GM12878 (cell line): ENCODE data around the gene CEP135. TPM values are rescaled to one million over a fixed set of nuclear protein-coding genes. Genes with fewer than 3 reads are reported as not detected.

ENCODE experiments used
- ATAC-seq: fragments of 200-7000 bp; cut with Tn5 transposase; 3 replicates; pipeline ENCODE4 v1.9.1; 2020; ENCODE audit warnings: mild to moderate bottlenecking, moderate library complexity
- BruUV-seq: library from RNA; stranded (reverse); fragments of 400-500 nt; replicated peaks from 2 replicates; lab custom pipeline; 2021; lab: Mats Ljungman, UMichigan
- CTCF ChIA-PET: fragments of 300-600 bp; sonication (Branson Sonifier 250); formaldehyde crosslinking; extraction: SDS; loops from one replicate; lab custom pipeline; 2021; ENCODE audit warnings: inconsistent platforms; lab: Yijun Ruan, JAX
- POLR2A ChIA-PET: fragments of 350-600 bp; formaldehyde crosslinking; extraction: SDS; loops from one replicate; lab custom pipeline; 2021; ENCODE audit warnings: inconsistent platforms; lab: Charles Lee
- RAD21 ChIA-PET: fragments of 300-600 bp; sonication (Branson Sonifier 250); formaldehyde crosslinking; loops from one replicate; lab custom pipeline; 2023; ENCODE audit warnings: antibody characterized with exemption; ENCODE audit not compliant: unreplicated experiment; lab: Charles Lee
- SMC1A ChIA-PET: fragments of 300-600 bp; sonication (Branson Sonifier 250); formaldehyde crosslinking; loops from one replicate; lab custom pipeline; 2023; ENCODE audit not compliant: unreplicated experiment, uncharacterized antibody; lab: Charles Lee
- DNase-seq: peaks from one replicate; pipeline ENCODE4 v3.0.0-alpha.2; 2011; ENCODE audit warnings: low read depth, low spot score
- FAIRE-seq: peaks from 3 replicates; lab custom pipeline; 2011; peaks lifted over from hg19 to GRCh38; lab: Jason Lieb, UNC
- H2AFZ ChIP-seq: 2 replicates; pipeline ENCODE4 v1.6.0; 2011; ENCODE audit warnings: low read depth, low read length, control low read depth; ENCODE audit not compliant: control insufficient read depth
- H3K27ac ChIP-seq: 2 replicates; pipeline ENCODE4 v1.5.1; 2011; ENCODE audit warnings: control low read depth; ENCODE audit not compliant: control insufficient read depth, insufficient read depth
- H3K27me3 ChIP-seq, 2 experiments: replicated peaks in 1 of 2; 2 replicates each; pipeline versions ENCODE4 v1.6.0 to v1.6.1; 2011; ENCODE audit warnings: low read length in 1 of 2; ENCODE audit not compliant: control insufficient read depth in 2 of 2, insufficient read depth in 2 of 2
- H3K36me3 ChIP-seq, 2 experiments: 2 replicates each; pipeline ENCODE4 v1.5.1; 2011; ENCODE audit warnings: low read length in 1 of 2; ENCODE audit not compliant: control insufficient read depth in 2 of 2, insufficient read depth in 2 of 2
- H3K4me1 ChIP-seq: 2 replicates; pipeline ENCODE4 v1.6.1; 2011; ENCODE audit warnings: mild to moderate bottlenecking, low read length, moderate library complexity, mixed read lengths; ENCODE audit not compliant: control insufficient read depth, insufficient read depth
- H3K4me2 ChIP-seq: 2 replicates; pipeline ENCODE4 v1.6.0; 2011; ENCODE audit warnings: control low read depth; ENCODE audit not compliant: control insufficient read depth, insufficient read depth
- H3K4me3 ChIP-seq: fragments of 200-600 bp; sonication (generic); 2 replicates; pipeline ENCODE4 v1.5.1; 2016
- H3K79me2 ChIP-seq: 2 replicates; pipeline ENCODE4 v1.6.0; 2011; ENCODE audit warnings: low read length; ENCODE audit not compliant: control insufficient read depth, insufficient read depth
- H3K9ac ChIP-seq: 2 replicates; pipeline ENCODE4 v1.8.0; 2011; ENCODE audit warnings: low read length, control low read depth, mixed read lengths; ENCODE audit not compliant: control insufficient read depth, insufficient read depth
- H3K9me3 ChIP-seq: replicated peaks from 3 replicates; pipeline ENCODE4 v1.5.1; 2011; ENCODE audit warnings: mild to moderate bottlenecking, low read length; ENCODE audit not compliant: control insufficient read depth, insufficient read depth
- H4K20me1 ChIP-seq: 2 replicates; pipeline ENCODE4 v1.6.0; 2011; ENCODE audit not compliant: control insufficient read depth, insufficient read depth
- ATF3 ChIP-seq: IDR thresholded peaks from 2 replicates; pipeline ENCODE4 v1.6.1; 2011; ENCODE audit warnings: low read depth, mild to moderate bottlenecking, low read length, moderate library complexity, borderline replicate concordance; ENCODE audit errors: extremely low read depth
- BCLAF1 ChIP-seq: fragments of 450-650 bp; IDR thresholded peaks from 2 replicates; pipeline ENCODE4 v1.6.1; 2017; ENCODE audit warnings: antibody characterized with exemption, mild to moderate bottlenecking, moderate library complexity
- IRF4 ChIP-seq: IDR thresholded peaks from 2 replicates; pipeline ENCODE4 v1.6.1; 2011; ENCODE audit warnings: low read depth, low read length
- KAT2A ChIP-seq: conservative IDR thresholded peaks from 2 replicates; pipeline ENCODE4 v1.6.1; 2011; ENCODE audit warnings: low read depth, low read length; ENCODE audit not compliant: control insufficient read depth
- POLR2A ChIP-seq: IDR thresholded peaks from 2 replicates; pipeline ENCODE4 v1.6.1; 2011; ENCODE audit warnings: low read depth, mild to moderate bottlenecking, low read length
- RCOR1 ChIP-seq: conservative IDR thresholded peaks from 2 replicates; pipeline ENCODE4 v1.6.1; 2012; ENCODE audit warnings: low read depth, low read length, improper control_type of control experiment
- RELA ChIP-seq: fragments of 450-650 bp; IDR thresholded peaks from 2 replicates; pipeline ENCODE4 v1.8.0; 2014; ENCODE audit warnings: borderline replicate concordance; ENCODE audit not compliant: partially characterized antibody
- REST ChIP-seq: IDR thresholded peaks from 2 replicates; pipeline ENCODE4 v1.6.1; 2012; ENCODE audit warnings: mild to moderate bottlenecking, low read depth, low read length
- STAT3 ChIP-seq: IDR thresholded peaks from 2 replicates; pipeline ENCODE4 v1.6.1; 2011; ENCODE audit warnings: low read depth, low read length, improper control_type of control experiment
- TBL1XR1 ChIP-seq: IDR thresholded peaks from 2 replicates; pipeline ENCODE4 v1.6.1; 2012; ENCODE audit warnings: low read depth, low read length, improper control_type of control experiment
- TCF12 ChIP-seq: IDR thresholded peaks from 2 replicates; pipeline ENCODE4 v1.6.1; 2011; ENCODE audit warnings: low read depth, mild to moderate bottlenecking, low read length
- ZNF274 ChIP-seq: IDR thresholded peaks from one replicate; pipeline ENCODE4 v1.8.0; 2011; ENCODE audit not compliant: insufficient read length, insufficient read depth
- WGBS: methylation state at CpG from one replicate; pipeline ENCODE4 v1.1.6; 2016; ENCODE audit warnings: low lambda C conversion rate; ENCODE audit not compliant: insufficient replicate concordance, insufficient coverage; ENCODE audit errors: missing lambda C conversion rate; 5-methylcytosine and 5-hydroxymethylcytosine counted together
- in situ Hi-C: fragments of 300-500 bp; cut with MboI; formaldehyde crosslinking; loops from 9 replicates; pipeline ENCODE4 v1.14.3; 2018; ENCODE audit warnings: mixed read lengths
- intact Hi-C: fragments of 100-400 bp; cut with micrococcal nuclease; formaldehyde crosslinking; loops from one replicate; pipeline ENCODE4 v1.14.2; 2022; ENCODE audit not compliant: unreplicated experiment
- polyA plus RNA-seq, 11 experiments: library from polyadenylated mRNA; depleted of rRNA in 4 of 11; unstranded in 6 of 11; stranded (reverse) in 5 of 11; fragments of >200 nt; fragmentation: Nextera tagmentation in 4 of 11; fragmentation: Illumina TruSeq in 1 of 11; extraction: Ambion mirVana in 4 of 11; extraction: Trizol in 1 of 11; gene quantifications; 1 replicate in 1 of 11; 2 replicates in 10 of 11; pipeline versions ENCODE4 v1.2.1 to v1.2.3, GENCODE V29; 2011 to 2016; ENCODE audit warnings: inconsistent platforms in 2 of 11, missing spikeins in 2 of 11, low read depth in 1 of 11
- total RNA-seq, 4 experiments: library from RNA; depleted of rRNA in 3 of 4; stranded (reverse); fragments of >200 nt in 3 of 4; fragmentation: Illumina TruSeq in 1 of 4; extraction: Trizol in 1 of 4; gene quantifications; 2 replicates each; pipeline versions ENCODE4 v1.2.1 to v1.2.3, GENCODE V29; 2013 to 2021

CEP135 gene
- total and polyA plus RNA-seq, 10 of the 15 experiments (the other 5 are each of a cell fraction or from before 2014, with no cell fraction given): 2.9 to 13.6 (median 10.1) TPM

GRCh38 chr4:55939421-55939820 is 9.3 kb upstream of the CEP135 start:
- FAIRE-seq: no peak
- Histone ChIP-seq H3K27ac (no peak overlapping the region), H3K9me3 (no peaks in the 10 kb centered on the region), H3K27me3 (no peaks in the 10 kb centered on the region), H3K36me3 (no peaks in the 10 kb centered on the region), H3K4me3 (no peak overlapping the region)
- POLR2A ChIA-PET: no interaction called here
- CTCF ChIA-PET: interaction anchor here (0.9 kb wide), 1 partner anchor 9 kb away, joined by 3 read pairs; the partner anchor contains the start of gene CEP135
- DNase-seq: no peak
- 97% methylated on average over 2 of the region's 2 CpGs for WGBS
- BruUV-seq: no TSS peak
- RAD21 ChIA-PET: no interaction called here
- TF ChIP-seq POLR2A: no peak
- no peak for TF ChIP-seq ZNF274
- no peak for TF ChIP-seq TCF12
- TF ChIP-seq ATF3: no peak
- no peak for TF ChIP-seq STAT3
- no peak for TF ChIP-seq IRF4
- no peak for TF ChIP-seq RCOR1
- TF ChIP-seq RELA: no peak
- TF ChIP-seq, all 136 proteins: peak for 0
- no peaks in the 10 kb centered on the region for H3K4me1 ChIP-seq
- no peak overlapping the region for H3K4me2 ChIP-seq
- no peak overlapping the region for H3K9ac ChIP-seq
- no peaks in the 10 kb centered on the region for H4K20me1 ChIP-seq
- no peaks in the 10 kb centered on the region for H3K79me2 ChIP-seq
- intact Hi-C loops (no loop called here), in situ Hi-C loops (no loop called here)
- SMC1A ChIA-PET: no interaction called here
- no peak overlapping the region for H2AFZ ChIP-seq
- ATAC-seq: no peak

- H2AFZ ChIP-seq: no peak overlapping the region
- ChIA-PET RAD21 (no interaction called here), SMC1A (interaction anchor here (1.6 to 1.7 kb wide), 2 partner anchors 10 to 25 kb away, joined by 3 to 4 read pairs; no protein-coding TSS in a partner anchor), POLR2A (no interaction called here), CTCF (no interaction called here)
- H4K20me1 ChIP-seq: no peaks in the 10 kb centered on the region
- intact Hi-C loops: no loop called here
- BruUV-seq: no TSS peak
- H3K27me3 ChIP-seq: no peaks in the 10 kb centered on the region
- no peak overlapping the region for H3K4me2 ChIP-seq
- no peak for ATAC-seq
- WGBS: 74% methylated on average over 3 of the region's 3 CpGs
- no peaks in the 10 kb centered on the region for H3K9me3 ChIP-seq
- H3K27ac ChIP-seq: no peak overlapping the region
- no peak for DNase-seq
- H3K4me1 ChIP-seq: no peaks in the 10 kb centered on the region
- H3K79me2 ChIP-seq: peaks cover 3% of the 10 kb centered on the region; the same call in 1 of the 2 replicates
- H3K9ac ChIP-seq: no peak overlapping the region
- in situ Hi-C loops: loop anchor here (10.0 kb wide), 1 partner anchor 353 kb away; no protein-coding TSS in a partner anchor
- no peak for FAIRE-seq
- no peak overlapping the region for H3K4me3 ChIP-seq
- H3K36me3 ChIP-seq: no peaks in the 10 kb centered on the region
- TF ChIP-seq TCF12: no peak
- no peak for TF ChIP-seq TBL1XR1
- TF ChIP-seq BCLAF1: no peak
- no peak for TF ChIP-seq REST
- TF ChIP-seq KAT2A: no peak
Observed at GRCh38 chr4:55941881-55942396, 6.8 kb upstream of the CEP135 start.
